Esophagus (tissue), 2 donors: ENCODE data around the gene PLIN1. TPM values are rescaled to one million over a fixed set of nuclear protein-coding genes. Genes with fewer than 3 reads are reported as not detected.
"Not testable (repeated sequence)": the region's sequence is repeated elsewhere in the genome, so short reads cannot be mapped to it uniquely, and the experiment has no call there.

ENCODE experiments used
- H3K27ac ChIP-seq, 2 donors: one replicate each; pipeline ENCODE4 v1.5.1; 2013; ENCODE audit warnings: low read depth in 2 of 2, mild to moderate bottlenecking in 2 of 2, inconsistent platforms in 1 of 2, low read length in 1 of 2, moderate library complexity in 1 of 2
- H3K27me3 ChIP-seq, 2 donors: one replicate each; pipeline ENCODE4 v1.6.1; 2013; ENCODE audit warnings: low read length in 2 of 2, control low read depth in 1 of 2, mild to moderate bottlenecking in 1 of 2; ENCODE audit not compliant: insufficient read depth in 2 of 2, control insufficient read depth in 1 of 2
- H3K36me3 ChIP-seq, 2 donors: one replicate each; pipeline ENCODE4 v1.6.1; 2013; ENCODE audit warnings: low read length in 1 of 2; ENCODE audit not compliant: control insufficient read depth in 2 of 2, insufficient read depth in 2 of 2
- H3K4me1 ChIP-seq, 2 donors: one replicate each; pipeline ENCODE4 v1.6.1; 2013; ENCODE audit warnings: low read length in 1 of 2; ENCODE audit not compliant: control insufficient read depth in 2 of 2, insufficient read depth in 2 of 2
- H3K4me3 ChIP-seq, 2 donors: one replicate each; pipeline ENCODE4 v1.5.1; 2013; ENCODE audit warnings: low read length in 2 of 2, mild to moderate bottlenecking in 2 of 2, low read depth in 1 of 2, moderate library complexity in 1 of 2
- H3K9me3 ChIP-seq, 2 donors: one replicate each; pipeline ENCODE4 v1.6.1; 2013; ENCODE audit warnings: mild to moderate bottlenecking in 2 of 2, low read depth in 1 of 2, low read length in 1 of 2, moderate library complexity in 1 of 2; ENCODE audit not compliant: control insufficient read depth in 2 of 2, insufficient read depth in 1 of 2
- WGBS, 2 donors: extraction: QIAGEN DNeasy Blood & Tissue Kit; methylation state at CpG; one replicate each; pipeline ENCODE4 v1.1.7; 2013; 5-methylcytosine and 5-hydroxymethylcytosine counted together
- polyA plus RNA-seq, 2 donors: library from polyadenylated mRNA; stranded (reverse); fragments of 200-250 nt; gene quantifications; one replicate each; pipeline ENCODE4 v1.2.3, GENCODE V29; 2013
- donor health status: healthy with polysubstance abuse.
- donor health status: Bipolar disorder and iron deficiency.

Gene PLIN1
- polyA plus RNA-seq, 2 donors = 0.73 to 1.3 TPM

DNA sequence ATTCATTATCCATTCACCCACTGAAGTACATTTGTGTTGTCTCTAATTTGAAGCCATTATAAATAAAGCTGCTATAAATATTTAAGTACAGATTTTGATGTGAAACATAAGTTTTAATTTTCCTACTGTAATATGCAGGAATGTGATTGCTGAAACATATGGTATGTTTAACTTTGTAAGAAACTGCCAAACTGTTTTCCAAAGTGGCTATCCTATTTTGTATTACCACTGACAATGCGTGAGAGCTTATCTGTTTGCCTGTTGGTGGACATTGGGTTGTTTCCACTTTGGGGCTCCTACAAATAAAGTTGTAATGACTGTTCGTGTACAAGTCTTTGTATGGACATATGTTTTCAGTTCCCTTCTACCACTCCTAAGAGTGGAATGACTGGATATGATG lies 13.9 kb upstream of the PLIN1 start:
- Histone ChIP-seq H3K27ac (no peak overlapping the region), H3K9me3 (no peaks in the 10 kb centered on the region), H3K4me1 (no peaks in the 10 kb centered on the region), H3K4me3 (no peak overlapping the region), H3K36me3 (no peaks in the 10 kb centered on the region), H3K27me3 (no peaks in the 10 kb centered on the region)
- WGBS, 2 donors = 37 to 64% methylated on average over 2 of the region's 2 CpGs

- H3K4me3 ChIP-seq = peak within 1 kb of the TSS; percentile 83 to 90
- no peaks in the 10 kb centered on the region for H3K4me1 ChIP-seq
- peak within 1 kb of the TSS; percentile 53 to 75 for H3K27ac ChIP-seq
- no peaks in the 10 kb centered on the region for H3K27me3 ChIP-seq
- WGBS, 2 donors = 2 to 3% methylated on average over 58 to 60 of the region's 60 CpGs
- no peaks in the 10 kb centered on the region for H3K36me3 ChIP-seq
- H3K9me3 ChIP-seq = no peaks in the 10 kb centered on the region
Measured at GRCh38 chr15:89690276-89691218, 11.4 kb upstream of the PLIN1 start, which contains the start of the genes PEX11A and WDR93. Gene PEX11A (minus strand): TSS chr15:89690754. CDS start chr15:89690632, 122 bp downstream. Gene WDR93 (plus strand): TSS chr15:89690811. CDS start chr15:89701747, 10,936 bp downstream.

DNA sequence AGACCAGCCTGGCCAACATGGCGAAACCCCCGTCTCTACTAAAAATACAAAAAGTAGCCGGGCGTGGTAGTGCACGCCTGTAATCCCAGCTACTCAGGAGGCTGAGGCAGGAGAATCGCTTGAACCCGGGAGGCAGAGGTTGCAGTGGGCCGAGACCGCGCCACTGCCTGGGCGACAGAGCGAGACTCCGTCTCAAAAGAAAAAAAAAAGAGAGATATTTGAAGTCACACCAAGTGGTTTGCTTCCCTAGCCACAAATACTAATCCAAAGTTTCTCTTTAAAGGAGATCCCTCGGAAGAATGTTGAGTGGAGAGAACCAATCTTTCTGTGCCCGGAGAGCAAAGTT lies 10.7 kb upstream of the PLIN1 start:
- H3K9me3 ChIP-seq, H3K4me1 ChIP-seq, H3K27me3 ChIP-seq, H3K36me3 ChIP-seq: not testable (repeated sequence)
- Histone ChIP-seq H3K27ac (peak overlapping the region in 1 of 2 donors; percentile 75), H3K4me3 (peak overlapping the region; percentile 83 to 90)
- WGBS, 2 donors = 31 to 33% methylated on average over 15 of the region's 15 CpGs

- no peaks in the 10 kb centered on the region for H3K9me3 ChIP-seq
- H3K4me1 ChIP-seq = no peaks in the 10 kb centered on the region
- H3K4me3 ChIP-seq = no peak overlapping the region
- peaks cover 0 to 6% of the 10 kb centered on the region in 2 donors for H3K36me3 ChIP-seq
- H3K27ac ChIP-seq = no peak overlapping the region
- no peaks in the 10 kb centered on the region for H3K27me3 ChIP-seq
Measured at GRCh38 chr15:89686522-89686921, 7.4 kb upstream of the PLIN1 start.

GRCh38 chr15:89685995-89686394 lies 6.8 kb upstream of the PLIN1 start:
- peaks cover 0 to 2% of the 10 kb centered on the region in 2 donors for H3K4me1 ChIP-seq
- 79 to 90% methylated on average over 2 of the region's 2 CpGs for WGBS, 2 donors

GRCh38 chr15:89681146-89681545 lies 2.0 kb upstream of the PLIN1 start:
- H3K4me1 ChIP-seq = peaks cover 0 to 3% of the 10 kb centered on the region in 2 donors
- peaks cover 0 to 8% of the 10 kb centered on the region in 2 donors for H3K36me3 ChIP-seq
- H3K27ac ChIP-seq = peak overlapping the region in 1 of 2 donors; percentile 36
- no peak overlapping the region for H3K4me3 ChIP-seq
- no peaks in the 10 kb centered on the region for H3K9me3 ChIP-seq
- H3K27me3 ChIP-seq = no peaks in the 10 kb centered on the region
- WGBS, 2 donors = 86 to 90% methylated on average over 2 of the region's 2 CpGs

More at GRCh38 chr15:89685995-89686394, 6.8 kb upstream of the PLIN1 start:
- Histone ChIP-seq H3K27ac (no peak overlapping the region), H3K9me3 (no peaks in the 10 kb centered on the region), H3K4me3 (no peak overlapping the region), H3K36me3 (peaks cover 0 to 8% of the 10 kb centered on the region in 2 donors), H3K27me3 (no peaks in the 10 kb centered on the region)

- peaks cover 0 to 8% of the 10 kb centered on the region in 2 donors for H3K36me3 ChIP-seq
- peak overlapping the region in 1 of 2 donors; percentile 58 for H3K27ac ChIP-seq
- WGBS, 2 donors = 37 to 39% methylated on average over 5 of the region's 5 CpGs
- H3K27me3 ChIP-seq = no peaks in the 10 kb centered on the region
- H3K4me1 ChIP-seq = peaks cover 0 to 3% of the 10 kb centered on the region in 2 donors
- no peaks in the 10 kb centered on the region for H3K9me3 ChIP-seq
- H3K4me3 ChIP-seq = no peak overlapping the region
Measured at GRCh38 chr15:89680282-89680873, 1.2 kb upstream of the PLIN1 start.

DNA sequence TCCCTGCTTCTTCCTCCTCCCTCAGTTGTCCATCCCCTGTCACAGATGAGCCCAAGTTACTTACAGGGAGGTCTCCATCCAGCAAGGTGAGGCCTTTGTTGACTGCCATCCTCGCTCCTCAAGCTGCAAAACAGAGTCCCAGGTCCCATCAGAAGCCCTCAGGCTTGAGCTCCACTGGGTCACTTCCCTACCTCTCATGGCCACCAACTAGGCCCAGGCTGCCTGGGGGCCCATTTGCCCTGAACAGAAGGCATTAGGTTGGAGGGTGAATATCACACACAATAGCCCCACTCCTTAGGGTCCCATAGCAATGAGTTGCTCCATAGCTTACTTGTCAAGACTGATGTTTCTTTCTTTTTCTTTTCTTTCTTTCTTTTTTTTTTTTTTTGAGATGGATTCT lies 1.8 kb downstream of the PLIN1 start:
- WGBS, 2 donors = 80 to 93% methylated on average over 1 of the region's 1 CpG
- peaks cover 0 to 6% of the 10 kb centered on the region in 2 donors for H3K4me1 ChIP-seq
- H3K27me3 ChIP-seq = no peaks in the 10 kb centered on the region
- no peak overlapping the region for H3K27ac ChIP-seq
- H3K9me3 ChIP-seq = no peaks in the 10 kb centered on the region
- H3K4me3 ChIP-seq = no peak overlapping the region
- peaks cover 0 to 2% of the 10 kb centered on the region in 2 donors for H3K36me3 ChIP-seq

DNA sequence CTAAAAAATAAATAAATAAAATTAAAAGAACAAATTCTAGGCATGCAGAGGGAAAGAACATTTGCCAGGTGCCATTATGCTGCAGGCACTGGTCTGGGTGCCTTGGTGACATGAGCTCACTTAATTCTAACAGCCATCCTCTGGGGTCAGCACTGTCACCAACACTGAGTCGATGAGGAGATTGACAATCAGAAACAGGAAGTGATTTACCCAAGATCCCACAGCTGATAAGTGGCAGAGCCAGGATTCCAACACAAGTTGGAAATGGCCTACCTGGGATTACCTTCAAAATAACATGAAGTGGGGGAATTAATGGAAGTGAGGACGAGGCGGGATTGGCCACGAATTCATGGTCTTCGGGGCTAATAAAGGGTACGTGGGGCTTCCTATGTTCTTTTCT lies 3.6 kb downstream of the PLIN1 start:
- Histone ChIP-seq H3K27me3 (no peaks in the 10 kb centered on the region), H3K9me3 (no peaks in the 10 kb centered on the region), H3K36me3 (no peaks in the 10 kb centered on the region), H3K4me3 (no peak overlapping the region), H3K27ac (no peak overlapping the region), H3K4me1 (peaks cover 0 to 3% of the 10 kb centered on the region in 2 donors)
- WGBS, 2 donors = 67 to 82% methylated on average over 6 of the region's 6 CpGs
